Cardiac fibroblast (primary cell): ENCODE data around the gene SEC23A.
"Not testable (repeated sequence)": the region's sequence is repeated elsewhere in the genome, so short reads cannot be mapped to it uniquely, and the experiment has no call there.

Source experiments
- DNase-seq, 2 donors: peaks; one replicate each; pipeline versions ENCODE4 v3.0.0 to v3.0.0-alpha.2; 2010; ENCODE audit warnings: low read depth in 2 of 2
- H3K4me3 ChIP-seq, 2 donors: replicated peaks in 1 of 2; 1 replicate in 1 of 2; 2 replicates in 1 of 2; pipeline ENCODE4 v1.5.1; 2011; ENCODE audit warnings: low read depth in 2 of 2, low read length in 2 of 2, mild to moderate bottlenecking in 2 of 2, moderate library complexity in 1 of 2
- TF ChIP-seq, protein P1 (sequence below): IDR thresholded peaks from one replicate; pipeline ENCODE4 v1.5.1; 2011; ENCODE audit warnings: low read depth, mild to moderate bottlenecking, low read length, inconsistent platforms

Gene SEC23A

DNA sequence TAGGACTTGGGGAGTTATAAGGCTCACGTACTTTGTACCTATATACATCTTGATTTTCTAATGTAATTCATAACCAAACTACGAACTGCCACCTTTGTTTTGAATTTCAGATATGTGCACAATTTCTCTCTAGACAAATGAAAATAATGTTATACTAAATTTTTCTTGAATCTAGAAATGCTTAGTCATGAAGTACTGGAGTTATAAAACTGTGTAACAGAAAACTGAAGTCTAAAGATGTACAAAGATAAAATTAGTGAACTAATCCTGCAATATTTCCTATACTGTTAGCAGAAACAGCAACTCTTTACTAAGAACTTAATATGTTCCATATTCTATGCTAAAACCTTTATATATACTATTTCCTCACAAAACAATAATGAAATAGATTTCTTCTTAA, 15.5 kb downstream of the SEC23A start:
- no peak for DNase-seq
- TF ChIP-seq, protein P1, sequence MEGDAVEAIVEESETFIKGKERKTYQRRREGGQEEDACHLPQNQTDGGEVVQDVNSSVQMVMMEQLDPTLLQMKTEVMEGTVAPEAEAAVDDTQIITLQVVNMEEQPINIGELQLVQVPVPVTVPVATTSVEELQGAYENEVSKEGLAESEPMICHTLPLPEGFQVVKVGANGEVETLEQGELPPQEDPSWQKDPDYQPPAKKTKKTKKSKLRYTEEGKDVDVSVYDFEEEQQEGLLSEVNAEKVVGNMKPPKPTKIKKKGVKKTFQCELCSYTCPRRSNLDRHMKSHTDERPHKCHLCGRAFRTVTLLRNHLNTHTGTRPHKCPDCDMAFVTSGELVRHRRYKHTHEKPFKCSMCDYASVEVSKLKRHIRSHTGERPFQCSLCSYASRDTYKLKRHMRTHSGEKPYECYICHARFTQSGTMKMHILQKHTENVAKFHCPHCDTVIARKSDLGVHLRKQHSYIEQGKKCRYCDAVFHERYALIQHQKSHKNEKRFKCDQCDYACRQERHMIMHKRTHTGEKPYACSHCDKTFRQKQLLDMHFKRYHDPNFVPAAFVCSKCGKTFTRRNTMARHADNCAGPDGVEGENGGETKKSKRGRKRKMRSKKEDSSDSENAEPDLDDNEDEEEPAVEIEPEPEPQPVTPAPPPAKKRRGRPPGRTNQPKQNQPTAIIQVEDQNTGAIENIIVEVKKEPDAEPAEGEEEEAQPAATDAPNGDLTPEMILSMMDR = no peak
- no peak overlapping the region for H3K4me3 ChIP-seq

DNA sequence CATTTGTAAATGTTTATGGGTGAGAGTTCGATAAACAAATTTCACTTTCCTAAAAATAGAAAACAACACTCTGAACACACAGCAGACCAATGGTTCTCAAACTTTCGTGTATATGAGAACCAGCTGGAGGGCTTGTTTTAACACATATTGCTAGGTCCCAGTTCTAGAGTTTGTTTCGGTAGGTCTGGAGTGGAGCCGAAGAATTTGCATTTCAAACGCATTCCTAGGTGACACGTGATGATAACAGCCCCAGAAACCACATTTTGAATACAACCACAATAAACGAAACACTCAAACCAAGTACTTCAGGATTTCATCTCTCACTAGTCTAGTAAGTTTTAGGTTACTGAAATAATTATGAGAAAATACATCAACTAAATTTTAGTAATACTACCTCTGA, 17.1 kb downstream of the SEC23A start:
- no peak overlapping the region for H3K4me3 ChIP-seq
- TF ChIP-seq, protein P1 = no peak
- peak in 1 of 2 donors; percentile 46 for DNase-seq

DNA sequence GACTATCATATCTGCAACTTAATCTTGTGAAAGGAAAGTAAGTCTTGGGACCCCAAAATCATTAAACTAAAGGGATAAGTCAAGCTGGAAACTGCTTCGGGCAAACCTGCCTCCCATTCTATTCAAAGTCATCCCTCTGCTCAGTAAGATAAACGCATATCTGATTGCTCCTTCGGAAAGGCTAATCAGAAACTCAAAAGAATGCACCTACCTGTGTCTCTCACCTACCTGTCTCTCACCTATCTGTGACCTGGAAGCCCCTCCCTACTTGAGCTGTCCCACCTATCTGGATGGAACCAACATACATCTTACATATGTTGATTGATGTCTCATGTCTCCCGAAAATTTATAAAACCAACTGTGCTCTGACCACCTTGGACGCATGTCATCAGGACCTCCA, 19.9 kb downstream of the SEC23A start:
- TF ChIP-seq, protein P1 = no peak
- no peak overlapping the region for H3K4me3 ChIP-seq
- DNase-seq = no peak

DNA sequence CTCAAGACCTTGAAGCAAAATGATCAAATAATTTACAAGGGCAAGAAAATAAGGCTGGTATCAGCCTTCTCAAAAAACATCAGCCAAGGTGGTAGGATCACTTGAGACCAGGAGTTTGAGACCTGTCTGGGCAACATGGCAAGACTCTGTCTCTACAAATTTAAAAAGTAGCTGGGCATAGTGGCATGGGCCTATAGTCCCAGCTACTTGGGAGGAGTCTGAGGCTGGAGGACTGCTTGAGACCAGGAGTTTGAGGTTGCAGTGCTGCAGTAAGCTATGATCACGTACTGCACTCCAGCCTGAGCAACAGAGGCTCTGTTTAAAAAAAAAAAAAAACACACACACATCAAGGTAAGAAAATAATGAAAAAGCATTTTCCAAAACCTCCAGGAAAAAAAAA, 22.1 kb downstream of the SEC23A start:
- TF ChIP-seq, protein P1 = no peak
- H3K4me3 ChIP-seq = no peak overlapping the region
- no peak for DNase-seq

DNA sequence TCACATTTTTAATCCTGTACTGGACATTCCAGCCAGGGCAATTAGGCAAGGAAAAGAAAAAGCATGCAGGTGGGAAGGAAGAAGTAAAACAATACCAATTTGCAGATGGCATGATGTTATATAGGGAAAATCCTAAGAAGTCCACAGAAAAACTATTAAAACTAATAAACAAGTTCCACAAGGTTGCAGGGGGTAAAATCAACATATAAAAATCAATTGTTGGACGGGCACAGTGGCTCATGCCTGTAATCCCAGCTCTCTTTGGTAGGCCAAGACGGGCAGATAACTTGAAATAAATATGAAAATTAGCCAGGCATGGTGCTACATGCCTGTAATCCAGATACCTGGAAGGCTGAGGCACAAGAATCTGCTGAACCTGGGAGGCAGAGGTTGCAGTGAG, 31.9 kb downstream of the SEC23A start:
- no peak for DNase-seq
- TF ChIP-seq, protein P1 = no peak
- H3K4me3 ChIP-seq = no peak overlapping the region

DNA sequence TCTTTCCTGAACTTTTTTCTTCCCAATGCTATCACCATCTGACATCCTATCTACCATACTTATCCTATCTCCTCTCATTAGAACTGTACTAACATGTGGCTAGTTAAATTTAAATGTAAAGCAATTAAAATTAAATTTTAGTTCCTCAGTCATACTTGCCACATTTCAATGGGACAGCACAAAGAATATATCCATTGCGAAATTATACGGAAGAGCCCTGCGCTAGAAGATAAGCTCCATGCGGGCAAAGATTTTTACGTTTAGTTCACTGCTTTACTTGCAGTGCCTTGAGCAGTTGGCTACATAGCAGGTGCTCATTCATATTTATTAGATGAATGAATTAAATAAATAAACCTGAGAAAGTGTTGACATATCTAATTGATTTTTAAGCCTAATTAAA, 33.1 kb downstream of the SEC23A start:
- TF ChIP-seq, protein P1 = no peak
- DNase-seq = no peak
- no peak overlapping the region for H3K4me3 ChIP-seq

DNA sequence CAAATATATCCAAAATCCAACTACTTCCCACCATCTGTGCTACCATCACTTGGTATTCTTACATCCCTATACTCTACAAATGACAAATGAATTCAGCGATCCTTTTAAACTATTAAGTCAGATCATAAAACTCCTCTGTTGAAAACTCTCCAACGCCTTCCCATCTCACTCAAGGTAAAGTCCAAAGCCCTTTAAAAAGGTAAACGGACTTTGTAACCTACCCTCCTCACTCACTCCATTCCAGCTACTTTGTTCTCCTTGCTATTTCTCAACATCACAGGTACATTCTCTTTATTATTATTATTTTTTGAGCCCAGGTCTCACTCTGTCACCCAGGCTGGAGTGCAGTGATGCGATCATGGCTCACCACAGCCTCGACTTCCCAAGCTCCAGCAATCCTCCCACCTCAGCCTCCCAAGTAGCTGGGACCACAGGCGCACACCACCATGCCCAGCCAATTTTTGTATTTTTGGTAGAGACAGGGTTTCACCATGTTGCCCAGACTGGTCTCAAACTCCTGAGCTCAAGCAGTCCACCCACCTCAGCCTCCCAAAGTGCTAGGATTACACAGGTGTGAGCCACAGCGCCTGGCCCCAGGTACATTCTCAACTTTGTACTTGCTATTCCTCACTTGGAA, 33.7 kb downstream of the SEC23A start:
- not testable (repeated sequence) for H3K4me3 ChIP-seq, DNase-seq
